Progenitor cell of endocrine pancreas (in vitro differentiated cells): Measurements from ENCODE around the gene DUOXA1. TPM values are rescaled to one million over a fixed set of nuclear protein-coding genes. Genes with fewer than 3 reads are reported as not detected.

Experiments used
- DNase-seq: peaks from one replicate; pipeline ENCODE4 v3.0.0; 2021; ENCODE audit warnings: low spot score; ENCODE audit not compliant: unreplicated experiment
- H3K27ac Mint-ChIP-seq: 2 replicates; pipeline ENCODE4 v1.8.0; 2021; ENCODE audit warnings: mild to moderate bottlenecking, moderate library complexity, mixed read lengths
- H3K27me3 Mint-ChIP-seq: 2 replicates; pipeline ENCODE4 v1.8.0; 2021; ENCODE audit warnings: mixed read lengths
- H3K36me3 Mint-ChIP-seq: 2 replicates; pipeline ENCODE4 v1.8.0; 2022; ENCODE audit warnings: mixed read lengths; ENCODE audit not compliant: insufficient read depth
- H3K4me1 Mint-ChIP-seq: 2 replicates; pipeline ENCODE4 v1.8.0; 2021; ENCODE audit warnings: low read depth, mixed read lengths
- H3K4me3 Mint-ChIP-seq: 2 replicates; pipeline ENCODE4 v1.8.0; 2021; ENCODE audit warnings: low read depth, mild to moderate bottlenecking, moderate library complexity, mixed read lengths
- H3K9me3 Mint-ChIP-seq: 2 replicates; pipeline ENCODE4 v1.8.0; 2021; ENCODE audit warnings: low read depth, mixed read lengths
- total RNA-seq: library from RNA; stranded (reverse); gene quantifications from 2 replicates; pipeline ENCODE4 v1.2.1, GENCODE V29; 2021
- TF ChIP-seq, protein P1 (sequence below): fragments of 200-600 bp; sonication (generic); IDR thresholded peaks from one replicate; pipeline ENCODE4 v1.5.0; 2021; ENCODE audit warnings: antibody characterized with exemption, mild to moderate bottlenecking; ENCODE audit not compliant: unreplicated experiment

DUOXA1 gene
- total RNA-seq, 1 donor from 2014 or later: 1.3 TPM

DNA sequence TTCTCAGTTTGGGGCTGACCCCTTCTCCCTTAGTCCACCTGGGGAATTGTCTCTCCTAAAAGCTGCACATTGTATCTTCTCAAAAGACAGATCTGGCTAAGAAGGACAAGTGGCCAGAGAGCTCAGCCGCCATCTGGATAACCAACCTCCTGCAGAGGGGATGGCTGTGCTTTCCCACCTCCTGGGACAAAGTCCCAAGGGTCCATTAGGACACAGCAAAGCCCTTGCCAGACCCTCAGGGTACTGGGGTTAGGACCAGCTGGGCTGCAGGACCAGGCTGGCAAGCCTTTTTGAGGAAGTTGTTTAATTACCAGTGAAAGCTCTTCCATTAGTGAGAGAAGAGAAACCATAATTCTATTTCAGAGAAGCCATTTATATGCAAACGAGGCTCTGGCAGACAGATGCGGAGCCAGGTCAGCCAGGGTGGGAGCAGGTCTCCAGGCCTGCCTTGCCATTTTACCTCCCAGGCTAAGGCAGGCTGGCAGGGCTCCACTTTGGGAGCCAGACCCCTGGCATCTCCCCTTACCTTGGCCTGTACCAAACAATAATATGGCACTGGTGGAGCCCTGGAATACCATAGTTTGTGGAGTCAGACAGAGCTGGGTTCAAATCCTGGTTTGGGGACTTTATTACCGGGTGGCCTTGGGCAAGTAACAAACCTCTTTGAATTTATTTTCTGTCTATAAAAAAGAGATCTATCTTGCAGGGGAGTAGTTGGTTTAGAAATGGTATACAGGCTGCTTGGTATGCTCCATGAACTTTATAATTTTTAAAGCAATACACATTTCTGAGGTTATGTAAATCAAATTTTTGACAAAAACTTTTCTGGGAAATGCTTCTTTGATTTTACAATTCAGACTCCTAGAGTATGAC, 40.2 kb upstream of the DUOXA1 start:
- H3K27me3 Mint-ChIP-seq: no peaks in the 10 kb centered on the region
- H3K4me3 Mint-ChIP-seq: no peak overlapping the region
- H3K9me3 Mint-ChIP-seq: no peaks in the 10 kb centered on the region
- no peak for DNase-seq
- H3K27ac Mint-ChIP-seq: peak overlapping the region; percentile 39
- peaks cover 9% of the 10 kb centered on the region for H3K36me3 Mint-ChIP-seq
- H3K4me1 Mint-ChIP-seq: peaks cover 29% of the 10 kb centered on the region
- TF ChIP-seq, protein P1, sequence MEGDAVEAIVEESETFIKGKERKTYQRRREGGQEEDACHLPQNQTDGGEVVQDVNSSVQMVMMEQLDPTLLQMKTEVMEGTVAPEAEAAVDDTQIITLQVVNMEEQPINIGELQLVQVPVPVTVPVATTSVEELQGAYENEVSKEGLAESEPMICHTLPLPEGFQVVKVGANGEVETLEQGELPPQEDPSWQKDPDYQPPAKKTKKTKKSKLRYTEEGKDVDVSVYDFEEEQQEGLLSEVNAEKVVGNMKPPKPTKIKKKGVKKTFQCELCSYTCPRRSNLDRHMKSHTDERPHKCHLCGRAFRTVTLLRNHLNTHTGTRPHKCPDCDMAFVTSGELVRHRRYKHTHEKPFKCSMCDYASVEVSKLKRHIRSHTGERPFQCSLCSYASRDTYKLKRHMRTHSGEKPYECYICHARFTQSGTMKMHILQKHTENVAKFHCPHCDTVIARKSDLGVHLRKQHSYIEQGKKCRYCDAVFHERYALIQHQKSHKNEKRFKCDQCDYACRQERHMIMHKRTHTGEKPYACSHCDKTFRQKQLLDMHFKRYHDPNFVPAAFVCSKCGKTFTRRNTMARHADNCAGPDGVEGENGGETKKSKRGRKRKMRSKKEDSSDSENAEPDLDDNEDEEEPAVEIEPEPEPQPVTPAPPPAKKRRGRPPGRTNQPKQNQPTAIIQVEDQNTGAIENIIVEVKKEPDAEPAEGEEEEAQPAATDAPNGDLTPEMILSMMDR: no peak

DNA sequence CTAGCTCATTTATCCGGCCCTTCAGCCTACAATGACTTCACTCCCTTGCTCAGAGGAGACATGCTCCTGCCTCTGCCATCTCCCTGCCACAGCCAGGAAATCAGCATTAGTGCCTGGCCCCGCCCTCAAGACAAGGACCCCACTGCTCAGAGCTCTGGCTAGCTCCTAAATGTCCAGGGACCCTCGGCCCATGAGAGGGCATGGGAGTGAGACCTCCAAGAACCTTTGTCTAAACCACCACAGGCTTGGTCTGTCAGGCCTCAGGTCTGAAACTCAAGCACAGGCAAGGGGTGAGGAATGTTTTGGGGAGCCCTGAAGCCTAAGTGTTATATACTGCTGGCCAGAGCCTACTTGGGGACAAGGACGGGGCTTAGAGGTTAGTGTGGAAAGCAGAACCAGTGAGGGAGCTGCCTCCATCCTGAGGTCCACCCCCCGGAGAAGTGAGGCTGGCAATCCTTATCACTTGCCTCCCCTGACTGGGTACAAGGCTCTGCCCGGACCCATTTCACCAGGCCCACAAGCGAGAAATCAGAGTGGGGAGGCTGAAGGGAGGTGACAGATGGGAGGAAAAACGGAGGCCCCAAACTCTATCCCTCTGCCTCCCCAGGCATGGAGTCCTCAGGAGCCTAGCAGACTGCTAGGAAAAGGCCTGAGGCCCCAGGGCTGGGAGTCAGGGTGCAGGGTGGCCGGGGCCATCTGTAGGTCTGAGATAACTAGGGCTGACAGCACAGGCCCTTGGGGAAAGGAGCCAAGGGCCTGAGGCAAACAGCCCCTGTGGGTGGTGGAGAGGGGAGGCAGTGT, 39.3 kb upstream of the DUOXA1 start:
- no peaks in the 10 kb centered on the region for H3K27me3 Mint-ChIP-seq
- no peak for DNase-seq
- H3K4me3 Mint-ChIP-seq: no peak overlapping the region
- H3K4me1 Mint-ChIP-seq: peaks cover 25% of the 10 kb centered on the region
- H3K9me3 Mint-ChIP-seq: no peaks in the 10 kb centered on the region
- TF ChIP-seq, protein P1: no peak
- peak overlapping the region; percentile 27 for H3K27ac Mint-ChIP-seq
- peaks cover 7% of the 10 kb centered on the region for H3K36me3 Mint-ChIP-seq

DNA sequence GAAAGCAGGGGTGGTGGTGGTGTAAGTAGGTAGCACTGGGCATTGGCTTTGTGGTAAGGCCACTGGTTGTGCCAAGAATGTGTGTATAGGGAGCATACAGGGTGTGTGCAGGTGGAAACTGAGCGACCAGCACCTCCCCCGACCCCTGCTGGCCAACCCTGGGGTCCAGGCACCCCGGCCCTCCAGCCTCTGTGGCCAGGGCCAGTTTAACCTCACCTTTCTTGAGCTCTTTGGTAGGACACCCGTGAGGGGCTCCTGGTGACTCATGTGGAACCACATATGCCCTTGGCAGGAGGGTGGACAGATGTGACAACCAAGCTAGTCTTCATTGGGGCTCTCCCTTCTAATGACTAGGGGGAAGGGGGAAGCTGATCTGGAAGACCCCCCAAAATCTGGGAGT, 38.6 kb upstream of the DUOXA1 start:
- Mint-ChIP-seq H3K27me3 (no peaks in the 10 kb centered on the region), H3K27ac (no peak overlapping the region), H3K36me3 (peaks cover 6% of the 10 kb centered on the region), H3K4me1 (peaks cover 26% of the 10 kb centered on the region), H3K9me3 (no peaks in the 10 kb centered on the region), H3K4me3 (no peak overlapping the region)
- no peak for DNase-seq
- TF ChIP-seq, protein P1: no peak

DNA sequence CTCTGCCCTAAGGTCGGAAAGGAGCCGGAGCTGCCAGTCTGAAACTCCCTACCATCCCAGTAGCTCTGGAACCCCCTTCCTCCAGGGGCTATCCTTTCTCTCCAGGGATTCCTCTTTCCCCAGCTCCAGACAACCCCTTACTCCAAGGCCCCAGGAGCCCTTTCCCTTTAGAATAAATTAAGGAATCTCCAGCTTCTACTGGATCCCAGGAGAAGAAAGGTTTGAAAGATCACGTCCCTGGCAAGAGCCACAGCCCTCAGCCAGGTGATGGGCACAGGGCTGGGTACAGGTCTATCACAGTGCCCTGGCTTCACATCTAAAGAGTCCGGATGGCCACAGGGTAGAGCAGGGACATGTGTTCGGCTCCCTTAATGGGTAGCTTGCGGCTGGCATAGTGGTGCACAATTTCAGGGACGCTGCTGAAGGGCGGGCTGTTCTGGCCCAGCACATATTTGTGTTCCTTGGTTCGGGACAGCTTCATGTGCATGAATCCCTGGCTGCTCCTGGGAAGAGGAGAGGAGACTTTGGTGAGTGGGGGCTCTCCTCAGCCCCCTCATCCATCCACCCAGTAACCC, 38.0 kb upstream of the DUOXA1 start:
- H3K4me1 Mint-ChIP-seq: peaks cover 25% of the 10 kb centered on the region
- H3K36me3 Mint-ChIP-seq: peaks cover 1% of the 10 kb centered on the region
- peak overlapping the region; percentile 78 for H3K27ac Mint-ChIP-seq
- TF ChIP-seq, protein P1: no peak
- H3K4me3 Mint-ChIP-seq: peak overlapping the region; percentile 46
- DNase-seq: no peak
- H3K9me3 Mint-ChIP-seq: no peaks in the 10 kb centered on the region
- no peaks in the 10 kb centered on the region for H3K27me3 Mint-ChIP-seq
